ENCODE results near the gene MCM5.
"Not testable (repeated sequence)": the region's sequence is repeated elsewhere in the genome, so short reads cannot be mapped to it uniquely, and the experiment has no call there.

The MCM5 gene

GRCh38 chr22:35399678-35400500 lies at the start of gene MCM5:
Gene MCM5 (plus strand): TSS chr22:35400140. CDS start chr22:35400439, 299 bp downstream.
- peak; percentile 92 to 97 (median 94) for DNase-seq (ENCODE audit: low read depth in 4 of 4, low spot score in 1 of 4)

GRCh38 chr22:35350539-35351503 lies 49.1 kb upstream of the MCM5 start:
- peak; percentile 62 to 81 (median 72) for DNase-seq (ENCODE audit: low read depth in 4 of 4, low spot score in 1 of 4)

- DNase-seq (ENCODE audit: low read depth in 4 of 4, low spot score in 1 of 4): peak in 2 of 4 experiments; percentile 12 to 50
Measured at GRCh38 chr22:35352214-35353111, 47.5 kb upstream of the MCM5 start.

GRCh38 chr22:35353318-35353717 lies 46.6 kb upstream of the MCM5 start:
- no peak for DNase-seq (ENCODE audit: low read depth in 4 of 4, low spot score in 1 of 4)

- no peak for DNase-seq (ENCODE audit: low read depth in 4 of 4, low spot score in 1 of 4)
Measured at GRCh38 chr22:35354068-35354467, 45.9 kb upstream of the MCM5 start.

- no peak for DNase-seq (ENCODE audit: low read depth in 4 of 4, low spot score in 1 of 4)
Measured at GRCh38 chr22:35357883-35358621, 41.9 kb upstream of the MCM5 start.

- DNase-seq (ENCODE audit: low read depth in 4 of 4, low spot score in 1 of 4): no peak
Measured at GRCh38 chr22:35359380-35360065, 40.4 kb upstream of the MCM5 start.

GRCh38 chr22:35361001-35361558 lies 38.9 kb upstream of the MCM5 start:
- DNase-seq (ENCODE audit: low read depth in 4 of 4, low spot score in 1 of 4): no peak

GRCh38 chr22:35363566-35364086 lies 36.3 kb upstream of the MCM5 start:
- no peak for DNase-seq (ENCODE audit: low read depth in 4 of 4, low spot score in 1 of 4)

GRCh38 chr22:35364230-35364629 lies 35.7 kb upstream of the MCM5 start:
- DNase-seq (ENCODE audit: low read depth in 4 of 4, low spot score in 1 of 4): not testable (repeated sequence)

GRCh38 chr22:35367331-35367886 lies 32.5 kb upstream of the MCM5 start:
- no peak for DNase-seq (ENCODE audit: low read depth in 4 of 4, low spot score in 1 of 4)

GRCh38 chr22:35368386-35368785 lies 31.6 kb upstream of the MCM5 start:
- DNase-seq (ENCODE audit: low read depth in 4 of 4, low spot score in 1 of 4): no peak

- DNase-seq (ENCODE audit: low read depth in 4 of 4, low spot score in 1 of 4): no peak
Measured at GRCh38 chr22:35369996-35370395, 29.9 kb upstream of the MCM5 start.

- DNase-seq (ENCODE audit: low read depth in 4 of 4, low spot score in 1 of 4): no peak
Measured at GRCh38 chr22:35373781-35374180, 26.2 kb upstream of the MCM5 start.

- DNase-seq (ENCODE audit: low read depth in 4 of 4, low spot score in 1 of 4): no peak
Measured at GRCh38 chr22:35375031-35375430, 24.9 kb upstream of the MCM5 start.

- no peak for DNase-seq (ENCODE audit: low read depth in 4 of 4, low spot score in 1 of 4)
Measured at GRCh38 chr22:35375526-35375925, 24.4 kb upstream of the MCM5 start.

- no peak for DNase-seq (ENCODE audit: low read depth in 4 of 4, low spot score in 1 of 4)
Measured at GRCh38 chr22:35376728-35377472, 23.0 kb upstream of the MCM5 start.

GRCh38 chr22:35377735-35378134 lies 22.2 kb upstream of the MCM5 start:
- no peak for DNase-seq (ENCODE audit: low read depth in 4 of 4, low spot score in 1 of 4)

Measured in stimulated activated CD4-positive, alpha-beta T cell treated with anti-CD3 and anti-CD28 coated beads, Interleukin-1b, Interleukin-23, amount 100 ng/mL, for 24 hours (primary cell).